ENCODE data around the gene CEP192.

The CEP192 gene

DNA sequence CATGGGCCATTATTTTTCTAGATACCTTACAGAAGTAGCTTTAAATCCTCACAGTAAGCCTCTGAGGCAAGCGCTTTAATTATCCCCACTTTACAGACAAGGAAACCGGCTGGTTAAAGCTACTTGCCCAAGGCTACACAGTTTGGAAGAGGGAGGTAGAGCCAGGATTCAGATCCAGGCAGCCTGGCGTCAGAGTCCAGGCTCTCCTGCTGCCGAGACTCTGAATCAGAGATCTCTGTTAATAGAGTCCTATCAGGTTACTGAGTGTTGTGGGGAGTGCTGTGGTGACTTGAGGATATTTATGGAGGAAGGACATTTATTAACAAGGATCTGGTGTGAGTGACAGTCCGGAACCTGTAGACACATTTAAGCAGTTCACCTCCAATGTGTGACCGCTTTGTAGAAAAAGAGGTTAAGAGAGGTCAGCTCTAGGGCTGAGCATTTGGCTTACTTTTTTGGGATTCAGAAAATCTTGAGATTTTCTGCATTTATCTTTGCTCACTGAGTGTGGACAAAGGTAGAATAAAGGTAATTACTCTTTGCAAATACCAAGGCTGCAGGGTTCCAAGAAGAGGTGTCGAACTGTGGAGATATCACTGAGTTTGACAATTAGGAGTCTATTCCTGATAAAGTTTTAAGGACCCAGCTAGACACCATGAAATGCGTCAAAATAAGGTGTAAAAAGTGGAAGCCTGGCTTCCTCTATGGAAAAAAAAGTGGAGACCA lies 1.6 kb upstream of the CEP192 start:
- in situ Hi-C loops (cut with MboI; ENCODE audit: low sequenced_read_pairs), result loop anchor here (25.0 kb wide), 1 partner anchor 98 kb away; no protein-coding TSS in a partner anchor

DNA sequence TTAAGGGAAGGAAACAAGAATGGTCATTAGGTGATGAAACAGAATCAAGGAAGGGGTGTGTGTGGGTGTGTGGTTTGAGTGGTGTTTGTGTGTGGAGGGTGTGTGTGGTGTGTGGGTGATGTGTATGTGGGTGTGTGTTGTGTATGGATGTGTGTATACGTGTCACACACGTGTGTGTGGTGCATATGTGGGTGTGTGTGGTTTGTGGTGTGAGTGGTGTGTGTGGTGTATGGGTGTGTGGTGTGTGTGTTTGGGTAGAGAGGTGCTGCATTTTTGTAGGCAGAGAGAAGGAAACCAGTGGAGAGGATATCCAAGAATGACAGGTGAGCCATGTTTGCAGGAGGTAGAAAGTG lies 1.1 kb upstream of the CEP192 start:
- in situ Hi-C loops (cut with MboI; ENCODE audit: low sequenced_read_pairs), result loop anchor here (25.0 kb wide), 1 partner anchor 97 kb away; no protein-coding TSS in a partner anchor

DNA sequence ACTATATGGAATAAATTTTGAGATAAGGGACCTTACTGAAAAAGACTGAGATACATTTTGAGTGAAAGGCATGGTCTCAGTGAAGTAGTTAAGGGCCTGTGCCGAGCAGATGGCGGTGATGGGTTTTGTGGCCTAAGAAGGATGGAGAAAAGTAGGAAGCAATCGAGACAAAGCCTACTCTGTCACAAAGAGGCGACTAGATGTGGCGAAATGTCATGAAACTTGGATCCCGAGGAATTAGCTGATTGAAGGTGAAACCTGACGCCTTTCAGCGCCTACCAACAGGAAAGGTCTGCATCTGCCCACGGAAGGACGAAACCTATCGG lies 558 bp upstream of the CEP192 start:
- in situ Hi-C loops (cut with MboI; ENCODE audit: low sequenced_read_pairs), result loop anchor here (25.0 kb wide), 1 partner anchor 97 kb away; no protein-coding TSS in a partner anchor

DNA sequence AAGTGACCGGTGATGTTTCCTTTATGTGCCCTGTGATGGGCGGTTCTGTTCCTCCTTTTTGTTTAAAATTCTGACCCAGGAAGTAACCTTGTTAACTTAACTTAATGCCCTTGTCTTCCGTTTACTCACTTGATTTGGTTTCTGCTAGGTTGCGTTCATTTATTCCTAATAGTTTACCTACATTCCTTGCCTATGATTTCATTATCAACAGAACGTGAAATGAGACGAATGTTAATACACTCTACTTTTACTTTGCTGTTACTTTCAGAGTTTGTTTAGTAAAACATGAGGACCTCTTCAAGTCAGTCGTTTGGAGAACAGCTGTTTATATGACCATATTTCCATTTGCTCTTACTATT lies 638 bp downstream of the CEP192 start:
- in situ Hi-C loops (cut with MboI; ENCODE audit: low sequenced_read_pairs), result loop anchor here (25.0 kb wide), 1 partner anchor 96 kb away; no protein-coding TSS in a partner anchor

DNA sequence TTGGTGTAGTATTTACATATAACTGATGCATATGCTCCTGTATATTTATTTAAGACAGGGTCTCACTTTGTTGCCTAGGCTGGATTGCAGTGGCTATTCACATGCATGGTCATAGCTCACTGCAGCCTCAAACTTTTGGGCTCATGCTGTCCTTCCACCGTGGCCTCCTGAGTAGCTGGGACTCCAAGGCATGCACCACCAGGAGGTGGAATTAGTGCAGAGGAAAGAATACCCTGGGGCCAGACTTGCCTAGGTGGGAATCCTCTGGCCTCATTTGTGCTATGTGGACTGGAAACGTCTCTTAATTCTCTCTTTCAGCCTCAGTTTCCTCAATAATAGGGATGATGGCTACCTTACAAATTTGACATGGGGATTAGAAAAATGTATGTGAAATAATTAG lies 2.3 kb downstream of the CEP192 start:
- in situ Hi-C loops (cut with MboI; ENCODE audit: low sequenced_read_pairs), result loop anchor here (25.0 kb wide), 1 partner anchor 94 kb away; no protein-coding TSS in a partner anchor

DNA sequence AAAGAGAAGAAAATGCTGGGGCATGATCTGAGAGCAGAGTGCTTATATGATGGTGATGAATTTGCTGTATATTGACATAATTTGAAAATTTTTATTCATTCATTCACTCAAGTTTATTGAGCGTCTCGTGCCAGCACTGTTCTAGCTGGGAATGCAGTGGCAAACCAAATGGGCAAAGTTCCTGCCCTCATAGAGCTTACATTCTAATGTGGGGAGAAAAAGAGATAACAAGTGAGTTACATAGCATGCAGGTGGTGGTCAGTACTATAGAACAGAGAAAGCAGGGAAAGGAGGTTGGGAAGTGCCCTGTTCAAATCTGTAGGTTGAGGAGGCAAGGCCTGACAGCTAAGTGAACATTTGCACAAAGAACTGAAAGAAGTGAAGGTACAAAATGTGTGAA lies 4.3 kb downstream of the CEP192 start:
- in situ Hi-C loops (cut with MboI; ENCODE audit: low sequenced_read_pairs), result loop anchor here (25.0 kb wide), 1 partner anchor 92 kb away; no protein-coding TSS in a partner anchor

DNA sequence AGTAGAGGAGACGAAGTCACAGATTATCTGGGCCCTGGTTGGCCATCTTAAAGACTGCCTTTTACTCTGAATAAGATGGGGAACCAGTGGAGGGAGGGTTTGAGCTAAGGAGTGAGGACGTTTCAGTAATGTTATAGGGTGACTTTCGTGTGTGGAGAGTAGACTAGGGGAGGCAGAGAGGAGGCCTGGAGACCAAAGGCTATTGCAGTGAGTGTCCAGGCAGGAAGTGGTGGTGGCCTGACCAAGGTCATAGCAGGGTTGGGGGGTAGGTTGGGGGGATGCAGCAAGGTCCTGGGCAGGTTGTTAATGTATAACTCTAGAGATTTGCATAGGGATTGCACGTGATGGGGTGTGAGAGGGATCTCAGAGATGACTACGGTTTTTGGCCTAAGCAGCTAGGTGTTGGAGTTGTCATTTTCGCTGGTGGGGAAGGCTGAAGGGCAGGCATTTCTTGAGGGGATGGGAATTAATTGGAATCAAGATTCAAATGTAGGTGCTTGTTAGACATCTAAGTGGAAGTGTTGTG lies 4.9 kb downstream of the CEP192 start:
- in situ Hi-C loops (cut with MboI; ENCODE audit: low sequenced_read_pairs), result loop anchor here (25.0 kb wide), 1 partner anchor 91 kb away; no protein-coding TSS in a partner anchor

DNA sequence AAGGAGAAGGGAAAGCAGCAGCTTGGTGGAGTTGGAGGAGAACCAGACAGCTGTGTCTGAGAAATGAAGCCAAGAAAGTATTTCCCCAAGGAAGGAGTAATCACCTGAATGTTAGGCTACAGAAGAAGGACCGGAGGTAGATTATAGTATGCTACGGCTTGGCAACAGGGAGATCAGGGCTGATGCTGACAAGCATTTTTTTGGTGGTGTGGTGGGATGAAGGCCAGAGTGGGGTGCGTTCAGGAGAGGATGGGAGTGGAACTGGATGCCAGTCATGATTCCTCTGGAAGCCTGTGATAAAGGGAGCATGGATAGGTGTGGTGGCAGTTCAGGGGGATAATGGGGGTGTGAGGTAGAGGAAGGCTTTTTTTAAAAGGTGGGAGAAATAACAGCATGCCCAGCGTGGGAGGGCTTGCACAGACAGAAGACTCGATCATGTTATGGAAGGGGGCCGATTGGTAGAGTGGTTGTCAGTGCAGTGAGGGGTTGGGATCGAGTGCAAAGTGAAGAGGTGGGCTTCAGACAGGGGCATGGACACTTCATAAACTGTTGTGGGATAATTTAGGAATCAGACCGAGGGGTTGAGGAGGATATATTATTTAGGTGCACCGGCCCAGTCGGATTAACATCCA lies 5.6 kb downstream of the CEP192 start:
- in situ Hi-C loops (cut with MboI; ENCODE audit: low sequenced_read_pairs), result loop anchor here (25.0 kb wide), 1 partner anchor 91 kb away; no protein-coding TSS in a partner anchor

DNA sequence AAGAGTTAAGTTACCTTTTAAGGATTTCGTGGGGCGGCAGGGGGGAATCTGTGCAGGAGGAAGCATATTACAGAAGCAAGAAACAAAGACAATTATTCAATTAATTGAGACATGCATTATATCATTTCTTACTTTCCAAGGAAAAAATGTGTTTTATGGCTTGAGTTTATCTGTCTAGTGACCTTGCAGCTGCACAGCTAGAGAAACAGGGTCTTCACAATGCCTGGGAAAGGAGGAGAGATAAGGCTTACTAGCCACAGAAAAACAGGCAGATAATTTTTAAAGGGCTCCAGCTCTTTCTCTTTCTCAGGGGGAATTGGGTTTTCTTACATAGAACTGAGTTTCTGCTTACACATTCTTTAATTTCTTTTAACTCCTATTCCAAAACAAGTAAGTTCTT lies 6.2 kb downstream of the CEP192 start:
- in situ Hi-C loops (cut with MboI; ENCODE audit: low sequenced_read_pairs), result loop anchor here (25.0 kb wide), 1 partner anchor 90 kb away; no protein-coding TSS in a partner anchor

DNA sequence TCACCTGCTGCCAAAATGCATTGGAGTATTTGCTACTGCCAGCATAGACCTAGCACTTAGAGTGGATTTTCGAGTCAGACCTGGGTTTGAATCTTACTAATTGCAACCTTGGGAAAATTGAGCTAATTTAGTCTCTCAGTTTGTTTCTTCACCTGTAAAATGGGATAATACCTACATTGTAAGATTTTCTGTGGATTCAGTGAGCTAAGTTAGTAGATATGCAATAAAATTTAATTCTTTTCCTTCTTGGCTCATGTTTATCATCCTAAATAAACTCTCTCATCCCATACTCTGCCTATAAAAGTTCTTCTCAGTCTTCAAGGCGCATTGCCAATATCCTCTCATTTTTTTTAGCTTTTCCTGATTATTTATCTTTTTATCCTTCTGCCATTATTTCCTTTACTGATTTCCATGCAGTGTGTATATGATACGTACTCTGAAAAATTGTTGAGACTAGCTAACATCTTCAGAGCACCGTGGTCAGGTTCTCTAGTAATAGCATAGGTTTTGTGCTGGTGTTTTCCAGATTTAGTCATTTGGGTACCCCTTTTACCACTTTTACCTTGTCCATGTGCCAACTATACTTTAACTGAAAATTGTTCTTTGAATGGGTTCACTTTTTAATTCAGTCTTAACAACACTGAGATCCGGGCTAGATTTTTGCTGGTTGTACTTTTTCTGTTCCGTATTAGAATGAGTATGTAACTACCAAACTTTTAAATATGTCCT lies 7.3 kb downstream of the CEP192 start:
- in situ Hi-C loops (cut with MboI; ENCODE audit: low sequenced_read_pairs), result loop anchor here (25.0 kb wide), 1 partner anchor 89 kb away; no protein-coding TSS in a partner anchor

DNA sequence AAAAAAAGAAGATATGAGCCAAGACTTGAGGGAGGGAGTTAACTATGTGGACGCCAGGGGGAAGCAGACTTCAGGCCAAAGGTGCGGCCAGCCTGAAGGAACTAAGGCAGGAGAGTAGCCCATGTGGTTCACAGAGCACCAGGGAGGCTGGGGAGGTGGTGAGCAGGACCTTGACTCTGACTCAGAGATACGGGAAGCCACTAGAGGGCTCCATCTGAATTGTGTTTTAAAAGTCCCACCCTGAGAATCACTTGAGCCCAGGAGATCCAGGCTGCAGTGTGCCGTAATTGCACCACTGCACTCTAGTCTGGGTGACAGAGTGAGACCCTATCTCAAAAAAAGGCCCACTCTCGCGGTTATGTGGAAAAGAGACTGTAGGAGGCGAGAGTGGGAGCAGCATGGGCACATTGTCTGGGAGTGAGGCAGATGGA lies 12.3 kb downstream of the CEP192 start:
- in situ Hi-C loops (cut with MboI; ENCODE audit: low sequenced_read_pairs), result loop anchor here (25.0 kb wide), 1 partner anchor 609 kb away; no protein-coding TSS in a partner anchor

DNA sequence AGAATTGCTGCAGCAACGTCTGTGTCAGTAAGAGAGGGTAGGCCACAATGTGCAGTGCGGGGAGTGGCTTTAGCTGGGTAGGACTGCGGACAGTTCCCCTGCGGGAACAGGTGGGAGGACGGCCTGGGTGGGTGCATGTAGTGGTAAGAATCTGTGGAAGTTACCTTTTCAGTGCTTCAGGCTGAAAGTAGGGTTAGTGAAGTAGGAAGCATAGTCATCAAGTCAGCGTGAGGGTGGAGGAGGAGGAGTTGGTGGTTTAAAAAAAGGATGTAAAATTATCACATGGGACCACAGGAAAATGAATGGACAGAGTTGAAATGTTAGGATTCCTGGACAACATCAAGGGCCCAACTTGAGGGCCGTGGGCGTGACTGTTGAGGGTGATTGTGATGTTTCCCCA lies 13.2 kb downstream of the CEP192 start:
- in situ Hi-C loops (cut with MboI; ENCODE audit: low sequenced_read_pairs), result loop anchor here (25.0 kb wide), 1 partner anchor 608 kb away; no protein-coding TSS in a partner anchor

DNA sequence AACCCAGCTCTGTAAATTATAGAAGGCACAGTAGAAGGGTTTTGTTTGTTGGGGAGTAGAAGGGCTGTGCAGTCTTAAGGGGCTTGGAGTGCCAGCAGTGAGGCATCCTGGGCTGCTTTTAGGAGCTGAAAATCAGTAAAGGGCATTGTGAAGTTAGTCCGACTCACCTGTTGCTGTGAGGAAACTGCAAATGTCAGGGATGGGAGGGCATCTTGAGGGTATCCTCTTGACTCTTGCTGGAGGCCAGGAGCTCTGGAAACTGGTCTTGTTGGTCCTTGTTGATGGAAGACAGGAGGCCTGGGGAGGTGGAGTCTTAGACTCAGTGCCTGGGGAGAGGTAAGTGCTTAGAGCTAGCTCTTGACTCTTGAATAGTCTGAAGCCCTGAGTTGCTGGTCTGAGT lies 14.1 kb downstream of the CEP192 start:
- in situ Hi-C loops (cut with MboI; ENCODE audit: low sequenced_read_pairs), result loop anchor here (25.0 kb wide), 1 partner anchor 607 kb away; no protein-coding TSS in a partner anchor

DNA sequence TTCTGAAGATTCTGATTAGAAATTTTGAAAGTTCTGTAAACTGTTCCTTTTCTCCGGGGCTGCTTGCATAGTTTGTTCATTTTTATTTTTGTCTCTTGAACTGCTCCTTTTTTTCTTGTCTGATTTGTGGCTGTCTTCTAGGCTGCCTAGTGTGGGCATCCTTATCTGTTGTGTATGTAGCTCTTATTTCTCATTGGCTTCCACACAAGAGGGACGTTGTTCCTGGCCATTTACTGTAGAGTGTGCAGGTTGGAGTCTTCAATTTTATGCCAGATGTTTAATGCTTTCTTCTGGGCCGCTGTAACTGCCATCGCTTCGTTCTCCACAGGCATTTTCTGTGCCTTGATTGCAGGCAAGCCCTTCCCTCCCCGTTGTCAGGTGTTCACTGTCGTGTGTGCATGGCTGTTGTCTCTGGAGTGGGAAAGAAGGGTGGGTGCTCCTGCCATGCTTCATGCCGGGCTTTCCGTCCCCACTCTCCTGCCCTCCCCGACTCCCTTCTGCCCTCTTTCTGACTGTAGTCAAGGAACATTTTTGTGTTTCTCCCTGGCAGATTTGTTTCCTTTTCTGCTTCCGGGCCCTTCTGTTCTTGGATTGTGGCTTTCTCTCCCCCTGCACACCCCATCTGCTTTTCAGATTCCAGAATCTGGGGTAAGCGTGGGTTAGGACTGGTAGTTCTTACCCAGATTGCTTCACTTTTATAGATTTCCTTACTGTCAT lies 15.5 kb downstream of the CEP192 start:
- in situ Hi-C loops (cut with MboI; ENCODE audit: low sequenced_read_pairs), result loop anchor here (25.0 kb wide), 1 partner anchor 606 kb away; no protein-coding TSS in a partner anchor

DNA sequence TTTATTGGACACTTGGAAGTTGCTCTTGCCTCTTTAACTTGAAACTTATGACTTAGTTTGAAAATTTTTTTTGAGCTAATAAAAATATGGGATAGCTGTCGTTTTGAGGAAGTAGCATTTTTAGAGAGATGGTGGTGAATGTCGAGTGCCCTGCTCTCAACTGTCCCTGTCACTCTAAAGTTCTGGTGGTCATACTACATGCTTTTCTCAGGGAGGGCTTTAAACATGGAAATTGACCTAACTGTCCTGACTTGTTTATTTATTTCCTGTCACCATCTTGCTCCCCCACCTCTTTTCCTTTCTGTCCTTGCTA lies 16.0 kb downstream of the CEP192 start:
- in situ Hi-C loops (cut with MboI; ENCODE audit: low sequenced_read_pairs), result loop anchor here (25.0 kb wide), 1 partner anchor 605 kb away; no protein-coding TSS in a partner anchor

DNA sequence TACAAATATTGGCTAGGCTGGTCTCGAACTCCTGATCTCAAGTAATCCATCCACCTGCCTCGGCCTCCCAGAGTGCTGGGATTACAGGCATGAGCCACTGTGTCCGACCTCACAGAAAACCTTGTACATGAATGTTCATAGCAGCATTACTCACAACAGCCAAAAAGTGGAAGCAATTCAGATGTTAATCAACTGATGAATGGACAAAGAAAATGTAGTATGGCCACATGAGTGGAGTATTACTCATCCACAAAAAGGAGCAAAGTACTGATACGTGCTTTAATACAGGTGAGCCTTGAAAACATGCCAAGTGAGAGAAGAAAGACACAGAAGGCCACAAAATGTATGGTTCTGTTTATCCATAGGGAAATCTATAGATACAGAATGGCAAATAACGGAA lies 20.6 kb downstream of the CEP192 start:
- in situ Hi-C loops (cut with MboI; ENCODE audit: low sequenced_read_pairs), result loop anchor here (25.0 kb wide), 1 partner anchor 601 kb away; no protein-coding TSS in a partner anchor

DNA sequence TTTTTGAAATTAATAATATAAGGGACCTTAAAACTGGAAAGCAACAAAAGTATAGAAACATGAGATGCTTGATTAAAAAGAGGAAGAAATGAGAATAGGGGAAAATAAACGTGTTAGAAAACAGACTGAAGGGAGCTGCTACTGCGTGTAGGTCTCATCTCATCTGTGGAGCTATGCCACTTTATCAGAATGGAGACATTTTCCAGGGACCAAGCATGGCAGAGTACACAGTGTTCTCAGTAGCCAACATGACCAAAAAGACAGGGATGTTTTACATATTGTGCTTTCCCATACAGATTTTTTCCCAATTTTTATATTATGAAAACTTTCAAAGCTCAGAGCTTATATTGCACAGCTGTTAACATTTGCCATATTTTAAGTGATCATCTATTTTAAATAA lies 23.1 kb downstream of the CEP192 start:
- in situ Hi-C loops (cut with MboI; ENCODE audit: low sequenced_read_pairs), result loop anchor here (25.0 kb wide), 1 partner anchor 598 kb away; no protein-coding TSS in a partner anchor

DNA sequence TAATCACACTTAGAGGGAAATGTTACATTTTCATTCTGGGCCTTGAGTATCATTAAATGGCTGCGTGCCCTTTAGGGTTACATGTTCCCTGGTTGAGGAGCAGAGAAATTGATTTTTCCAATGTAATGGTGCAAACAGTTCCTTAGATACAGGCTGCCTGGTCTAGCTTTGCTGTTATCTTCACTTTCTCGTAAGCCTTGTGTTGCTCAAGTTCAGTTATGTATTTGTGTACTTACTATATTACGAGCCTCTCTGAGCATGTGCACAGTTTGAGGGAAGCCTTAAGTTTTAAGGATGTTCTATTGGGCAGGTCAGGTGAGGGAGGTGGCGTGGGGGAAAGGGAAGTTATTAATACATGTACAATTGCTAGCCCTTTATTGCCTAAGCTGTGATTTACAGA lies 23.7 kb downstream of the CEP192 start:
- in situ Hi-C loops (cut with MboI; ENCODE audit: low sequenced_read_pairs), result loop anchor here (25.0 kb wide), 1 partner anchor 597 kb away; no protein-coding TSS in a partner anchor

DNA sequence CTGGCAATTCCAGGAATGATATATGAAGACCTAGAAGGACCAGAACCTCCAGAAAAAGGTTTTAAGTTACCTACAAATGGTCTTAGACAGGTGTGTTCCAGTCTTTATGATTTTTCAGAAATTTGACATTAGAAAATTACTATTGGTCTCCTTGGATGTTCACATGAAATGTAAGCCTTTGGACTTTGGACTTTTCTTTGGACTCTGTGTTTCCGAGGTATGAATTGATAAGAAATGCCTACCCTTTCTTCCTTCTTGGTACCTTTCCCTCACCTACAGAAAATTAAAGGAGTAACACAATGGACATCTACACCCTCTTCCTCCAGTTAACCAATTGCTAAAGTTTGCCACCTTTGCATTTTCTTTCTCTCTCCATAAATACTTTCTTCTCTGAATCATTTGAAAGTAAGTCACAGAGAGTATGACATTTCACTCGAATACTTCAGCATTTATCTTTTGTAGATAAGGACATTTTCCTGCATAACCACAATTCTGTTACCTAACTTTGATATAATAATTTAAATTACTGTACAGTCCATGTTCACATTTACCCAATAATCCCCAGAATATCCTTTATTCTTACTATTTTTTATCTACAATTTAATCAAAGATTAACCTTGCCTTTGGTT lies 26.2 kb downstream of the CEP192 start:
- in situ Hi-C loops (cut with MboI; ENCODE audit: low sequenced_read_pairs), result loop anchor here (25.0 kb wide), 1 partner anchor 595 kb away; no protein-coding TSS in a partner anchor

DNA sequence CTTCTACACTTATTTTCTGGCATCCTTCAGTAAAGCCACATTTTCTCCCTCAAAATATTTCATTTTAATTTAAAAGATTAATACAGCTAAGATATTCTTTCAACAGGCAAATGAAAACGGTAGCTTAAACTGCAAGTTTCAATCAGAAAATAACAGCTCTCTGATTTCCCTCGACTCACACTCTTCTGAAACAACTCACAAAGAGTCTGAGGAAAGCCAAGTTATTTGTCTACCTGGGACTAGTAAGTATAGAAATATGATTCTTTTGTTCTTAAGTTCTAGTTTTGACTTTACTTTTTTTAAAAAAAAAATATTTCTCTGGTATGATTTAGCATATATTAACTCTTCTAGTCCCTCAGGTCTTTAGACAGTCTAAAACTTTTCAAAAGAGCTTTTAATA lies 27.2 kb downstream of the CEP192 start:
- in situ Hi-C loops (cut with MboI; ENCODE audit: low sequenced_read_pairs), result loop anchor here (25.0 kb wide), 1 partner anchor 594 kb away; no protein-coding TSS in a partner anchor

All from HL-60/S4 (cell line).